BE2C (cell line): ENCODE measurements around the gene SCN8A.

Experiments used
- DNase-seq: peaks from one replicate; pipeline ENCODE4 v3.0.0-alpha.2; 2020
- H3K27me3 ChIP-seq: fragments of 250-450 bp; sonication (Bioruptor Pico); 2 replicates; pipeline ENCODE4 v1.5.1; 2020; ENCODE audit warnings: mild to moderate bottlenecking
- H3K36me3 ChIP-seq: fragments of 250-450 bp; sonication (Bioruptor Pico); 2 replicates; pipeline ENCODE4 v1.5.1; 2020; ENCODE audit warnings: mild to moderate bottlenecking
- H3K4me1 ChIP-seq: fragments of 250-450 bp; sonication (Bioruptor Pico); 2 replicates; pipeline ENCODE4 v1.5.1; 2020
- H3K4me3 ChIP-seq: 2 replicates; pipeline ENCODE4 v1.5.1; 2011; ENCODE audit warnings: low read depth, low read length
- H3K9me3 ChIP-seq: fragments of 250-450 bp; sonication (Bioruptor Pico); 2 replicates; pipeline ENCODE4 v1.5.1; 2020
- TF ChIP-seq, protein P1 (sequence below): IDR thresholded peaks from 2 replicates; pipeline ENCODE4 v1.5.1; 2012; ENCODE audit warnings: mild to moderate bottlenecking, low read depth, low read length

Gene SCN8A

DNA sequence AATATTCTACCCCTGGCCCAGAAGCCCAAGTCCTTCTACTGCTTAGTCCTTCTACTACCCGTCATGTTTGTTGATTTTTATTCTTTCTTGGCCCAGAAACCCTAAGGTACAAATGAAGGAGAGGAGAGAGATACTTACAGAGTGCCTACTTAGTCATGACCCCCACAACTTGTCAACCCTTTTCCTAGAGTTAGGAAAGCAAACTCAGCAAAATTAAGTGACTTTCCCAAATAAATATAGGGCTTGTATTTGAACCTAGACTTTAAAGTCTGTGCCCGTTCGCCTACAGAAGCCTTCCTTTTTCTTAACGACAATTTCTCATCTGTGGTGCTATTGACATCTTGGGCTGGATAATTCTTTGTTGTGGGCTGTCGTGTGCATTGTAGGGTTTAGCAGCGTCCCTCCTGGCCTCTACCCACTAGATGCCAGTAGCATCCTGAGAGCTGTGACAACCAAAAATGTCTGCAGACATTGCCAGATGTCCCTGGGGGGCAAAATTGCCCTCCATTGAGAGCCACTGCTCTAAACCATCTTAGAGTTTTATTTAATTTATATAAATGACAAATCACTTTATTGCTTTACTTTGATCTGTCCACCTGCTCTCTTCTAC is 175.1 kb downstream of the SCN8A start:
- peaks cover 30% of the 10 kb centered on the region for H3K36me3 ChIP-seq
- TF ChIP-seq, protein P1, sequence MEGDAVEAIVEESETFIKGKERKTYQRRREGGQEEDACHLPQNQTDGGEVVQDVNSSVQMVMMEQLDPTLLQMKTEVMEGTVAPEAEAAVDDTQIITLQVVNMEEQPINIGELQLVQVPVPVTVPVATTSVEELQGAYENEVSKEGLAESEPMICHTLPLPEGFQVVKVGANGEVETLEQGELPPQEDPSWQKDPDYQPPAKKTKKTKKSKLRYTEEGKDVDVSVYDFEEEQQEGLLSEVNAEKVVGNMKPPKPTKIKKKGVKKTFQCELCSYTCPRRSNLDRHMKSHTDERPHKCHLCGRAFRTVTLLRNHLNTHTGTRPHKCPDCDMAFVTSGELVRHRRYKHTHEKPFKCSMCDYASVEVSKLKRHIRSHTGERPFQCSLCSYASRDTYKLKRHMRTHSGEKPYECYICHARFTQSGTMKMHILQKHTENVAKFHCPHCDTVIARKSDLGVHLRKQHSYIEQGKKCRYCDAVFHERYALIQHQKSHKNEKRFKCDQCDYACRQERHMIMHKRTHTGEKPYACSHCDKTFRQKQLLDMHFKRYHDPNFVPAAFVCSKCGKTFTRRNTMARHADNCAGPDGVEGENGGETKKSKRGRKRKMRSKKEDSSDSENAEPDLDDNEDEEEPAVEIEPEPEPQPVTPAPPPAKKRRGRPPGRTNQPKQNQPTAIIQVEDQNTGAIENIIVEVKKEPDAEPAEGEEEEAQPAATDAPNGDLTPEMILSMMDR, result no peak
- no peak for DNase-seq
- H3K4me1 ChIP-seq, result no peaks in the 10 kb centered on the region
- H3K9me3 ChIP-seq, result no peaks in the 10 kb centered on the region
- no peaks in the 10 kb centered on the region for H3K27me3 ChIP-seq
- H3K4me3 ChIP-seq, result no peak overlapping the region

DNA sequence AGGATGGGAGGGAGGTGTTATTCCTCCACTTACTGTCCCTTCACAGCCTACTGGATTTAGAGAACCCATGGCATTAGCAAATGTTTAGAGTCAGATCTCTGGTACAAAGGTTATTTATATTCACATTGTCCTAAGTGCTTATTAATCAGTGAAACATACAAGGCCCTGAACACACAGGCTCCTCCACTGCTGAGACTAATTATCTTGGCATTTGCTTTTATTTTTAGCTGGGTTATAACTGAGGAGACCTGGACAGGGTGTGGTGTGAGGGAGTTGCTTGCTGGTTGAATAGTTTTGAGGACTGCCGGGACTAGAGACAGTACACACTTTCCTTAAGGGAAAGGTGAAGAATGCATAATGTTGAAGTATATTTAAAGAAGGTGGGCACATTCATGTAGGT is 180.0 kb downstream of the SCN8A start:
- Histone ChIP-seq H3K36me3 (peaks cover 45% of the 10 kb centered on the region), H3K4me1 (no peaks in the 10 kb centered on the region), H3K4me3 (no peak overlapping the region), H3K27me3 (no peaks in the 10 kb centered on the region), H3K9me3 (no peaks in the 10 kb centered on the region)
- TF ChIP-seq, protein P1, result no peak
- no peak for DNase-seq

DNA sequence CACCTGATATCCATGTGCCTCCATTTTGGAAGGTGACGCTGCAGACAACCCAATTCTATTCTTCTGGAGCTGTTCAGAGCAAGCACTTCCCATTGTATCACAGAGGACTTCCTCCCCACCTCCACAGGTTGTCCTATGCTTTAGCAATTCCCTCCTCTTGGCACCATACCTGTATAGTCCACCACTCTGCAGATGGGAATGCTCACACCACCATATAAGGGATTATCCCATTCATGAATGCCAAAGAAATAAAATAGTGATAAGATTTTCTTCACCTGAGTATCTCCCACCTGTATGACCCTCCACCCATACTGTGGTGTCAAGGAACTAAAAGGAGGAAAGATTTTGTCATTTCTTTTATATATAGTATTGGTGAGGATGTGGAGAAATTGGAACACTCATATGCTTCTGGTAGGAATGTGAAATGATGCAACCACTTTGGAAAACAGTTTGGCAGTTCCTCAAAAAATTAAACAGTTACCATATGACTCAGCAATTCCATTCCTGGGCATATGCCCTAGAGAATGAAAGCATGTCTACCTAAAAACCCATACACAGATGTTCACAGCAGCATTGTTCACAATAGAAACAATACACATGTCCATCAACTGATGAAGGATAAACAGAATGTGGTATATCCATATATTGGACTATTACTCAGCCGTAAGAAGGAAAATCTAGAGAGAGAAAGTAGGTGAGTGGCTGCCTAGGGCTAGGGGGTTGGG is 182.3 kb downstream of the SCN8A start:
- no peaks in the 10 kb centered on the region for H3K9me3 ChIP-seq
- no peaks in the 10 kb centered on the region for H3K27me3 ChIP-seq
- no peak overlapping the region for H3K4me3 ChIP-seq
- TF ChIP-seq, protein P1, result no peak
- no peak for DNase-seq
- peaks cover 35% of the 10 kb centered on the region for H3K36me3 ChIP-seq
- no peaks in the 10 kb centered on the region for H3K4me1 ChIP-seq

DNA sequence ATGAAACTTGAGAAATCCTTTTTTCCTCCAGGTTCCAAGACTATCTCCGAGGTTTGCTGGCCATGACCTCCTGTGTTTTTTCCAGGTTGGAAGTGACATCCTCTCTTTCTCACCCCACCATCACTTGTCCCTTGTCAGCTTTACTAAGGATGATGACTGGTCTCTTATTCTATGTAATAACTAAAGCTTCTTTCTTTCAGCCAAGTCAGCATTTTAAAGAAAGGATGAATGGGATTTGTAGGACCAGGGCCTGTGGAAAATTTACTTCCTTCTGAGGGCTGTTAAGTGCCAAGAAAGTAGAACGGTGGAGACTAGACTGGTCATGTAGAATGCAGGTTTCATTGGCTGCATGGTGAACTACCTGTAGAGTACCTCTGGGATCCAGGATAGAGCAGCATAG is 183.9 kb downstream of the SCN8A start:
- H3K36me3 ChIP-seq, result peaks cover 19% of the 10 kb centered on the region
- DNase-seq, result no peak
- no peaks in the 10 kb centered on the region for H3K27me3 ChIP-seq
- no peaks in the 10 kb centered on the region for H3K9me3 ChIP-seq
- TF ChIP-seq, protein P1, result no peak
- H3K4me1 ChIP-seq, result no peaks in the 10 kb centered on the region
- no peak overlapping the region for H3K4me3 ChIP-seq

DNA sequence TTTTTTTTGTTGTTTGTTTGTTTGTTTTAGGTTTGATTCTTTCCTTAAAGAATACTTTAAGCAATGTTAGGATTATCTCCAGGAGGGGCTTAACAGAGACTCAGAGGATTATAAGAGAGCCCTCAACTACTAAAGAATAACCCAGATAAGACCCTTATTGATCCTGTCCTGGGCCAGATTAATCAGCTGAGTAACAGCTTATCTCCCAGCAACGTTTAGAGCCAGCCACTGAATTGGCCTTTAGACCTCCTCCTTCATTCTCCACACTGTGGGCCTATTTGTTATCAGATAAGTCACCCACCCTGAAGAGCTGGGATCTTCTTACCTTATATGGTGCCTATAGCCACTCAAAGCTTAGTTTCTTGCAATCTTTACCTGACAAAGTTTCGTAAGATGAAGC is 186.4 kb downstream of the SCN8A start:
- no peaks in the 10 kb centered on the region for H3K27me3 ChIP-seq
- H3K4me3 ChIP-seq, result no peak overlapping the region
- TF ChIP-seq, protein P1, result no peak
- no peak for DNase-seq
- no peaks in the 10 kb centered on the region for H3K4me1 ChIP-seq
- no peaks in the 10 kb centered on the region for H3K9me3 ChIP-seq
- H3K36me3 ChIP-seq, result peaks cover 15% of the 10 kb centered on the region

DNA sequence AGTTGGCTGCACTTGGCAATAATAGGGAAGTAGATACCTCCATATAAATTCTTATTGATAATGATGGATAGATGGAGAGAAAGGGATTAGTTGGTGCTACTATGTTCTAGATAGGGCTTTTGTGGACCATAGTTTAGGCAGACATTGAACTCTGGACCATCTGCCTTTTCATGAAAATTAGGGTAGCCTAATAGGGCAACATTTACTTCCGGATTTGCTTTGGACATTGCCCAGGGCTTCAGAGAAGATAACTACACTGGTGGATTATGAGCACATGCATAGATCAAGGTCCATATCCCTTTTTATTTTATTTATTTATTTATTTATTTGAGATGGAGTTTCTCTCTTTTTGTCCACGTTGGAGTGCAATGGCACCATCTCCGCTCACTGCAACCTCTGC is 186.9 kb downstream of the SCN8A start:
- peaks cover 15% of the 10 kb centered on the region for H3K36me3 ChIP-seq
- no peaks in the 10 kb centered on the region for H3K27me3 ChIP-seq
- no peaks in the 10 kb centered on the region for H3K9me3 ChIP-seq
- TF ChIP-seq, protein P1, result no peak
- no peak overlapping the region for H3K4me3 ChIP-seq
- H3K4me1 ChIP-seq, result no peaks in the 10 kb centered on the region
- no peak for DNase-seq
